Measurements from ENCODE around the gene METAP1. TPM values are rescaled to one million over a fixed set of nuclear protein-coding genes. Genes with fewer than 3 reads are reported as not detected.

The METAP1 gene
- 58.4 and 74.0 TPM in 2 replicates for polyA plus RNA-seq (2011; rRNA removed)
- 45.1 and 47.3 TPM in 2 replicates for polyA minus RNA-seq (2011; rRNA and poly(A)+ RNA removed)

DNA sequence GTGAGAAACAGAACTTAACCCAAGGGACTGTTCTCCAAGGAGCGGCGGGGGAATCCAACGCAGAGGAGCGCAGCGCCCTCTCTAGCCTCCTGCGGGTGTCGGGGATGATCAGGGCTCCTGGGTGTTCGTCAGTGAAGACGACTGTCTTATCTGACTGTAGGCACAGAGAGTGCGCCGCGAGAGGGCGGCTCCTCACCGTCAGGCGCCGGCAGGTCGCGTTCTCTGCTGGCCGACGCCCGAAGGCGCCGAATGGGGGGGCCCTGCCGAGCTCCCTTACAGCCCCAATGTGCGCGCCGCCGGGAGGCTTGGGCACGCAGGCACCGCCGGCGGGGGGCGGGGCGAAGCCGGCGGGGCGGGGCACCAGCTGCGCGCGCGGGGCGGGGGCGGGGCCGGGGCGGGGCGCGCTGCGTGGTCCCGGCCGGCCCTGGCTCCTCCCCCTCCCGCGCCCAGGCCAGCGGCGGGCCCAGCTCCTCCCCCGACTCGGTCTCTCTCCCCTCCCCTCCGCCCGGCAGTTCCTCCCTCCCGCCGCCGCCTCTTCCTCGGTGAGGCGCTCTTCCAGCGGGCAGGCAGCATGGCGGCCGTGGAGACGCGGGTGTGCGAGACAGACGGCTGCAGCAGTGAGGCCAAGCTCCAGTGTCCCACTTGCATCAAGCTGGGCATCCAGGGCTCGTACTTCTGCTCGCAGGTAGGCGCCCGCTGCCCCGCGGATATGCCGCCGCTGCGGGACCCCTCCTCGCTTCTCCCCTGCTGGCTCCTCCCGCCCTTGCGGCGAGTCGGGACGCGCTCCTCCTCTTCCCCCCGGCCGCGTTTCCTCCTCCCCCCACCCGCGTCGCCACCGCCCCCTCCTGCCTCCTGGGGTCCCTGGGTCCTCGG lies at the start of gene METAP1:
Gene METAP1 (plus strand): TSS at position 539 of the 873 bp plus-strand sequence. CDS start 33 bp downstream, at position 572.
- POLR2A ChIA-PET, result interaction anchor here (0.5 to 1.8 kb wide), 6 partner anchors 18 to 853 kb away, joined by 3 to 15 read pairs (median 6); partner anchors contain the start of genes ADH5, EIF4E and RAP1GDS1
- CTCF ChIA-PET, result interaction anchor here (0.6 to 2.7 kb wide), 45 partner anchors 9 to 866 kb away, joined by 3 to 37 read pairs (median 4); partner anchors contain the start of genes ADH5 and STPG2
- Histone ChIP-seq H3K9me3 (ENCODE audit: control insufficient read depth, insufficient read depth, low read length) (no peaks in the 10 kb centered on the region; the same call in 1 of the 2 replicates), H3K4me3 (ENCODE audit: low read depth, low read length) (peak within 1 kb of the TSS; percentile 93), H3K27me3 (ENCODE audit: control insufficient read depth, insufficient read depth, low read length) (no peaks in the 10 kb centered on the region), H3K27ac (ENCODE audit: low read depth, low read length) (peak within 1 kb of the TSS; percentile 77)
- DNase-seq (ENCODE audit: low read depth, low spot score), result peak; percentile 80
- TF ChIP-seq, protein P1, sequence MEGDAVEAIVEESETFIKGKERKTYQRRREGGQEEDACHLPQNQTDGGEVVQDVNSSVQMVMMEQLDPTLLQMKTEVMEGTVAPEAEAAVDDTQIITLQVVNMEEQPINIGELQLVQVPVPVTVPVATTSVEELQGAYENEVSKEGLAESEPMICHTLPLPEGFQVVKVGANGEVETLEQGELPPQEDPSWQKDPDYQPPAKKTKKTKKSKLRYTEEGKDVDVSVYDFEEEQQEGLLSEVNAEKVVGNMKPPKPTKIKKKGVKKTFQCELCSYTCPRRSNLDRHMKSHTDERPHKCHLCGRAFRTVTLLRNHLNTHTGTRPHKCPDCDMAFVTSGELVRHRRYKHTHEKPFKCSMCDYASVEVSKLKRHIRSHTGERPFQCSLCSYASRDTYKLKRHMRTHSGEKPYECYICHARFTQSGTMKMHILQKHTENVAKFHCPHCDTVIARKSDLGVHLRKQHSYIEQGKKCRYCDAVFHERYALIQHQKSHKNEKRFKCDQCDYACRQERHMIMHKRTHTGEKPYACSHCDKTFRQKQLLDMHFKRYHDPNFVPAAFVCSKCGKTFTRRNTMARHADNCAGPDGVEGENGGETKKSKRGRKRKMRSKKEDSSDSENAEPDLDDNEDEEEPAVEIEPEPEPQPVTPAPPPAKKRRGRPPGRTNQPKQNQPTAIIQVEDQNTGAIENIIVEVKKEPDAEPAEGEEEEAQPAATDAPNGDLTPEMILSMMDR (IDR thresholded peaks at IDR 0.05; ENCODE audit: low read depth, low read length), result peak; percentile 59

DNA sequence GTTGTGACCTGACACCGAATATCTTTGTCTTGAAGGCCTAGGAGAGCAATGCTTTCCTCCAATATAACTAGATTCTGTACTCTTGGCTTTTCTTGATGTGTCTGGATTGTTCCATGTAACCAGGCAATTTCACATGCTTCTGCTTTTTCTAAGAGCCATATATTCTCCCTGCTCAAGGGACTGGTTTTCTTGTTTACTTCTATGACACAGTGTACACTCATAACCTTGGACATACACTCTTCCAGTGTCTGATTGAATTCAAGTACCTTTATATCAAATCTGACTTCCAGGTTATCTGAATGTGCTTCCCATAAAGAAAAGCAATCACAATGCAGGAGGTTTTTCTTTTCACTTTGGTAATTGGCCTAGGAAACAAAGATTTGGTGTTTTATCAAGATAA lies 49.2 kb upstream of the METAP1 start:
- H3K9me3 ChIP-seq (ENCODE audit: control insufficient read depth, insufficient read depth, low read length), result no peaks in the 10 kb centered on the region
- POLR2A ChIA-PET, result no interaction called here
- no peak overlapping the region for H3K4me3 ChIP-seq (ENCODE audit: low read depth, low read length)
- no peak overlapping the region for H3K27ac ChIP-seq (ENCODE audit: low read depth, low read length)
- CTCF ChIA-PET, result interaction anchor here (1.5 to 1.7 kb wide), 2 partner anchors 49 to 110 kb away, joined by 7 read pairs; partner anchors contain the start of gene METAP1
- no peak for DNase-seq (ENCODE audit: low read depth, low spot score)
- no peaks in the 10 kb centered on the region for H3K27me3 ChIP-seq (ENCODE audit: control insufficient read depth, insufficient read depth, low read length)
- TF ChIP-seq, protein P1 (IDR thresholded peaks at IDR 0.05; ENCODE audit: low read depth, low read length), result no peak

DNA sequence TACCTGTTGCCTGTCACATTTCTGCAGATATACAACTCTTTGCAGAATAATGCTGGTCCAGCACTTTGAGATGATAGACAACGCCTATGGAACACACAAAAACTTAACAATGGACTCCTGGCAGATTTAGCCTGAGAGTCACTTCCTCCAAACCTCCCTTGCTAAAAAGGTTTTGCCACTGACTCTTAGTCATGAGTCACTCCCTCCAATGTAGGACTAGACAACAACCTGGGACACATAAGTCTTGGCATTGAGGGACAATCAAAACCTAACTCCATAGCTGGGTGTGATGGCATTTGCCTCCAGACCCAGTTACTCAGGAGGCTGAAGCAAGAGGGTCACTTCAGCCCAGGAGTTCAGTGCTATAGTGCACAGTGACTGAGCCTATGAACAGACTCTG lies 44.6 kb upstream of the METAP1 start:
- TF ChIP-seq, protein P1 (IDR thresholded peaks at IDR 0.05; ENCODE audit: low read depth, low read length), result no peak
- Histone ChIP-seq H3K4me3 (ENCODE audit: low read depth, low read length) (no peak overlapping the region), H3K27ac (ENCODE audit: low read depth, low read length) (no peak overlapping the region), H3K27me3 (ENCODE audit: control insufficient read depth, insufficient read depth, low read length) (no peaks in the 10 kb centered on the region), H3K9me3 (ENCODE audit: control insufficient read depth, insufficient read depth, low read length) (no peaks in the 10 kb centered on the region)
- no peak for DNase-seq (ENCODE audit: low read depth, low spot score)
- ChIA-PET POLR2A (no interaction called here), CTCF (interaction anchor here (0.6 kb wide), 1 partner anchor 11 kb away, joined by 4 read pairs; no protein-coding TSS in a partner anchor)

DNA sequence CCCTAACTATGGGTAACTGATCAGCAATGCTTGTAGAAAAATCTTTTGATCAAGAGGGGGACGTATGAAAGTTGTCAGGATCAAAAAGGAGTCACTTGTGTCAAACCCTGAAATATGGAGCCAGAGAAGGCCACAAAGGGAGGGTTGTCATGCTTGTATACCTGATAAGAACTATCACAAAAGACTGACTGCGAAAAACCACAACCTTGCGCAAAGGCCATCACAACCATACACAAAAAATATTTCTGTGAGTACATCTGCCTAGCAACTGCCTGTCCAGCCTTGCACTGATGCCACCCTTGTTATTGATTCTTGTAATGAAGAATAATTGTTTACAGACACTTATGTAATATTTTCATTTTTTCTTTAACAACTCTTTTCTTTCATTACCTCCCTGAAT lies 43.8 kb upstream of the METAP1 start:
- ChIA-PET CTCF (interaction anchor here (0.6 kb wide), 1 partner anchor 11 kb away, joined by 4 read pairs; no protein-coding TSS in a partner anchor), POLR2A (no interaction called here)
- Histone ChIP-seq H3K27me3 (ENCODE audit: control insufficient read depth, insufficient read depth, low read length) (no peaks in the 10 kb centered on the region), H3K27ac (ENCODE audit: low read depth, low read length) (no peak overlapping the region), H3K9me3 (ENCODE audit: control insufficient read depth, insufficient read depth, low read length) (no peaks in the 10 kb centered on the region), H3K4me3 (ENCODE audit: low read depth, low read length) (no peak overlapping the region)
- no peak for DNase-seq (ENCODE audit: low read depth, low spot score)
- TF ChIP-seq, protein P1 (IDR thresholded peaks at IDR 0.05; ENCODE audit: low read depth, low read length), result no peak

DNA sequence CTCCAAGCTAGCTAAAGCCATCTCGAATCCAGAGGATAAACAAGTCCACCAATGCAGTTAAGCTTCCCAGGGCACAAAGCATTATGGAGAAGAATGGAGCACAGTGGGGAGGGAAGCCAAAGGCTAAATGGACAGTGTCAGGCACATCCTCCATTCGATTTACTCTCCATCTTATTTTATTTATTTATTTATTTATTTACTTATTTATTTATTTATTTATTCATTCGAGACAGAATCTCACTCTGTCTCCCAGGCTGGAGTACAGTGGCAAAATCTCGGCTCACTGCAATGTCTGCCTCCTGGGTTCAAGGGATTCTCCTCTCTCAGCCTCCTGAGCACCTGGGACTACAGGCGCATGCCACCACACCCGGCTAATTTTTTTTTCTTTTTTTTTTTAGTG lies 40.3 kb upstream of the METAP1 start:
- H3K4me3 ChIP-seq (ENCODE audit: low read depth, low read length), result no peak overlapping the region
- TF ChIP-seq, protein P1 (IDR thresholded peaks at IDR 0.05; ENCODE audit: low read depth, low read length), result no peak
- ChIA-PET POLR2A (no interaction called here), CTCF (no interaction called here)
- no peaks in the 10 kb centered on the region for H3K9me3 ChIP-seq (ENCODE audit: control insufficient read depth, insufficient read depth, low read length)
- H3K27me3 ChIP-seq (ENCODE audit: control insufficient read depth, insufficient read depth, low read length), result no peaks in the 10 kb centered on the region
- no peak overlapping the region for H3K27ac ChIP-seq (ENCODE audit: low read depth, low read length)
- no peak for DNase-seq (ENCODE audit: low read depth, low spot score)

Data from AG04450 (cell line).